Glomerular visceral epithelial cell (primary cell): ENCODE measurements around the gene TBC1D2B.
"Not testable (repeated sequence)": the region's sequence is repeated elsewhere in the genome, so short reads cannot be mapped to it uniquely, and the experiment has no call there.

ENCODE experiments used
- DNase-seq: peaks from one replicate; pipeline ENCODE4 v3.0.0-alpha.2; 2016; ENCODE audit errors: extremely low spot score

The TBC1D2B gene

GRCh38 chr15:77988347-77989295 lies 88.9 kb downstream of the TBC1D2B start:
- DNase-seq, result no peak

DNA sequence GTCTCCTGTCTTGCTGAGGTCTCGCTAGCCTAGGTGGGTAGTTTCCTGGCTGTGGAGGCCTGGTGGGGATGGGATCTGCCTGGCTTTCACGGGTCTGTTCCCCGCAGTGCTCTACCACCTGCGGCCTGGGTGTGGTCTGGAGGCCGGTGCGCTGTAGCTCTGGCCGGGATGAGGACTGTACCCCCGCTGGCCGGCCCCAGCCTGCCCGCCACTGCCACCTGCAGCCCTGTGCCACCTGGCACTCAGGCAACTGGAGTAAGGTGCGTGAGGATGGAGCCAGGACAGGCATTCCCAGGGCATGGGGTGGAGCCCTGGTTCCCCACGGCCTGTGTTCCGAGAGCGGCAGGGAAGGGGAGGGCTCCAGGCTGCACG lies 89.8 kb downstream of the TBC1D2B start:
- not testable (repeated sequence) for DNase-seq

DNA sequence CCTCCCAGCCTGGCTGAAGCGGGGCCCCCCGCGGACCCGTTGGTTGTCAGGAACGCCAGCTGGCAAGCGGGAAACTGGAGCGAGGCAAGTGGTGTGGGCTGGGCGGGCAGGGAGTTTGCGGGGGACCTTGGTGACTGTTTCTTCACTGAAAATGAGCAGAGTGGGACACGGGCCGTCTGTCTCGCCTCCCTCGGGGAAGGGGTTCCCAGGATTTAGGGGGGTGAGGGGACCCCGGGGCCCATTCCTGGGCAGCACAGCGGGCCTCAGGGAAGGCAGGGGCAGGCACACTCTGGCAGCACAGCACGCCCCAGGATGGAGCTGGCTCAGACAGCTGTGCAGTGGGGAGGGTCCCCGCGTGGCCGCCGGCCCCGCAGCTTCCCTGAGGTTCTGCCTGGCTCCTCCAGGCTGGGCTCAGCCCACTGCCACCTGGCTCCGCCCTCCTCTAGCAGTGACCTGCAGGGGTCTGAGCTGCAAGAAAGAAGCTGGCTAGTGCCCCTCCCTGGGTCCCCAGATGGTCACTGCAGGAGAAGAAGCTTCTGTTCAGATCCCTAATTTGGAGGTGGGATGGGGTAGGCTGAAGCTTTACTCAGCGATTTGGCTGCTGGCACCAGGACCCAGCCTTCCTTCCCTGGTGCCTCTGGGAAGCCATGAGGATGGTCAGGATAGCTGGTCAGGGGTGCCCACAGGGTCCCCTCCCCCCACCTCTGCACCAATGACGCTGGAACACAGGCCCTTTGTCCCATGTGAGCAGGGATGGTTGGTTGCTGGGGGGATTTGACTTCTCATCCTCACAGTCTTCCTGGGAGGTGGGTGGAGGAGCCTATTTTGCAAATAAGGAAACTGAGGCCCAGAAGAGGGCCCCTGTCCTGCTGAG lies 90.4 kb downstream of the TBC1D2B start:
- DNase-seq, result no peak

DNA sequence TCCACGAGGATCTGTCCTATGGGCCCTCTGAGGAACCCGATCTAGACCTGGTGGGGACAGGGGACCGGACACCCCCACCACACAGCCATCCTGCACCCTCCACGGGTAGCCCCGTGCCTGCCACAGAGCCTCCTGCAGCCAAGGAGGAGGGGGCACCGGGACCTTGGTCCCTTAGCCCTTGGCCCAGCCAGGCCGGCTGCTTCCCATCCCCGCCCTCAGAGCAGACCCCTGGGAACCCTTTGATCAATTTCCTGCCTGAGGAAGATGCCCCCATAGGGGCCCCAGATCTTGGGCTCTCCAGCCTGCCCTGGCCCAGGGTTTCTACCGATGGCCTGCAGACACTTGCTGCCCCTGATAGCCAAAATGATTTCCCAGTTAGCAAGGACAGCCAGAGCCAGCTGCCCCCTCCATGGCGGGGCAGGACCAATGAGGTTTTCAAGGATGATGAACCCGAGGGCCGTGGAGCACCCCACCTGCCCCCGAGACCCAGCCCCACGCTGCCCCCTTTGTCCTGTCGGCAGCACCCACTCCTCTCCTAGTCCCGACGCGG lies 91.5 kb downstream of the TBC1D2B start:
- no peak for DNase-seq

DNA sequence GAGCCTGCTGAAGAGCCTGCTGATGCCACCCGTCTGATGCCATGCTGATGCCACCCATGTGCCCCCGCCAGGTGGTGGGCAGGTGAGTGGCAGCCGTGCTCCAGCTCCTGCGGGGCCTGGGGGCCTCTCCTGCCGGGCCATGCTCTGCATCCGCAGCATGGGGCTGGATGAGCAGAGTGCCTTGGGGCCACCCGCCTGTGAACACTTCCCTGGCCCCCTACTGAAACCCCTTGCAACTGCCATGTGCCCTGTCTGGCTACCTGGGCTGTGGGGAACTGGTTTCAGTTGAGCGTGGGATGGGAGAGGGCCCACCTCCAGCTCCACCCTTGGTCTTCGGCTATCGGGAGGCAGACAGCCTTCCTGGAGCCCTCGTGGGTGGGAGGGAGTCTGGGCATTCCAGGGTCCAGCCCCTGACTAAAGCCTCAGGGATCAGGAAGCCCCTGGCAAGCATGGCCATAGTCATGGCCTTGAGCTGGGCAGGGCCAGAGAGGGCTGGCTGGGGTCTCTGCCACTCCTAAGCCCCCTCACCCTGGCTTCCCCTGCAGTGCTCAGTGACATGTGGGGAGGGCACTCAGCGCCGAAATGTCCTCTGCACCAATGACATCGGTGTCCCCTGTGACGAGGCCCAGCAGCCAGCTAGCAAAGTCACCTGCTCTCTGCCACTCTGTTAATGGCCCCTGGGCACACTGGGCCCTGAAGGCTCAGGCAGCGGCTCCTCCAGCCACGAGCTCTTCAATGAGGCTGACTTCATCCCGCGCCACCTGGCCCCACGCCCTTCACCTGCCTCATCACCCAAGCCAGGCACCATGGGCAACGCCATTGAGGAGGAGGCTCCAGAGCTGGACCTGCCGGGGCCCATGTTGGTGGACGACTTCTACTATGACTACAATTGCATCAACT lies 92.2 kb downstream of the TBC1D2B start:
- DNase-seq, result no peak

GRCh38 chr15:77984446-77984861 lies 93.1 kb downstream of the TBC1D2B start:
- no peak for DNase-seq

DNA sequence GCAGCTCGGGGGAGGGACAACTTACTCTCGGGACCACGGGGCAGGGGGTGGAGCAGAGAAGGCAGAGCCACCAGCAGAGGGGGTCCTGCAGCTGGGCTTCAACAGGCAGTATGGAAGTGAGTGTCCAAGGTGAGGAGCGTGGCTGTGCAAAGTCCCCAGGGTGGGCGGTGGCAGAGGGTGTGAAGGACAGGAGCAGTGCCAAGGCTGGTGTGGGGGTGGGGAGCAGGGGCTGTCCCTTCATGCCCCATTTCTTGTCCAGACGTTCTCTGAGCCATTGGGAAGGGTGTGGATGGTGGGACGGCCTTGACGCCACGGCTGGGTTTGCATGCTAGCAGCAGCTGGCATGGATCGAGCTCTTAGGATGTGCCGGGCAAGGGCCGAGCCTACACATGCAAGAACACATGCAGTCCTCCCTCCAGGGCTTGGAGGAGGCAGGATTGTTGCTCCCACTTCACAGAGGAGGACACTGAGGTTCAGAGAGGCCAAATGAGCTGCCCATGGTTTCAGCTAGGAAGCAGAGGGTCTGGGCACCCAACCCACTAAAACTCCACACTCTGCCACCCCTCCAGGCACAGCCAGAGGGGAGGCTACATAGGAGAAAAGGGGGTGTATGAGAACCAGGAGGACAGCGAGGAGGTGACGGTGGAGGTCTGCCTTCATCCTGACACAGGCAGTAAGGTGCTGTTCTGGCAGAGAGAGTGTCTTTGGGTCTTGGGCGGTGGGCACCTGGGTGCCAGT lies 93.6 kb downstream of the TBC1D2B start:
- DNase-seq, result no peak

DNA sequence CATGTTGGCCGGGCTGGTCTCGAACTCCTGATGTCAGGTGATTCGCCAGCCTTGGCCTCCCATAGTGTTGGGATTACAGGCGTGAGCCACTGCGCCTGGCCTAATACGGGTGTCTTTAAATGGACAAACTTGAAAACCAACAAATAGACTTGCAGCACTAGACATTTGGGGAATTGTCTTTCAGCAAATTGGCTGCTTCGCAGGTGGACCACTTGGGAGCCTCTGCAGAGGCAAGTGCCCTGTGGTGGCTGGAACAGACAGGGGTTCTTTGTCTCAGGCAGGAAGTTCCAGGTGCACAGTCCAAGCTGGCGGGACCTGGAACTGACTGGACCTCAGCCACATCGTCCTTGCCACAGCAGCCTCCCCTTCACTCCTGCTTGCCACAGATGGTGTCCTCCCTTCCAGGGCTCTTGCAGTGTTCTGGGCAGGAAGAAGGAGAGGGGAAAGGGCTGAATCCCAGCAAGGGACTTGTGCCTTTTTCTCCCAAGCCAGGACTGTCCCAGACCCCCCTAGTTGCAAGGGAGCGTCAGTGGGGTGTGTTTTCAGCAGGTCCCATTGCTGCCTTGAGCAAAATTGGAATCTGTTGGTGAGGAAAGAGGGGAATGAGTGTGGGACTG lies 94.3 kb downstream of the TBC1D2B start:
- no peak for DNase-seq

GRCh38 chr15:77982127-77982490 lies 95.4 kb downstream of the TBC1D2B start:
- DNase-seq, result no peak

- DNase-seq, result no peak
These were observed 96.0 kb downstream of the TBC1D2B start for GRCh38 chr15:77981281-77982126.

DNA sequence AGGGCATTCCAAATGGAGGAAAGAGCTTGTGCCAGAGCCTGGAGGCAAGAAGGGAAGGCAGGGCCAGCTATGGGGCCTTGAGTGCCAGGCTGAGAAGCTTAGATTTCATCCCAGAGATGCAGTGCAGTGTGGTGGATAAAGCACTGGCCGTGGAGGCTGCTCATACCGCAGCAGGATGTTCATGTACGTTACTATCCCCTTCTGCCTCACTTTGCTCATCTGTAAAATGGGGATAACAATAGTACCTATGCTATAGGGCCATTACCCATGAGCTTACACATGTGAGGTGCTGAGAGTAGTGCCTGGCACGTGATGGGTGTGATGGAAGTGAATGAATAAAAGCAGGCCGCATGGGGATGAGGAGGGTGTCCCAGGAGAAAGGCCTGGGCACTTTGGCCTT lies 96.8 kb downstream of the TBC1D2B start:
- DNase-seq, result not testable (repeated sequence)

DNA sequence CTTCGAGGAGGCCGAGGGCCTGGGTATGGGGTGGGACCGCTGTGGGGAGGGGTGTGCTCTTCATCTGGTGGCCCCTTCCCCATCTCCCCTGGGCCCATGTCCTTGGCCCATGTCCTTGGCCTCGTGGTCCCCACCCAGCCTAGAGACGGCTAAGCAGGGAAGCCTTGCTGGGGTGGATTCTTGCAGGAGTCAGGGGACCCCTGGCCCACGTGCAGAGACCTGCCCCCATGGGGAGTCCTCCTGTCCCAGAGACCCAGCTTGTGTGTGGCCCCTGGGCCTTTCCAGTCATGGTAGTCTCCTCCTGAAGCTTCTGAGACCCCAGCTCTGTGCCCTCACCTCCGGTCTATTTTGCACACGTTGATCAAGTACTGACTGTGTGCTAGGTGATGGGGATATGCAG lies 97.4 kb downstream of the TBC1D2B start:
- DNase-seq, result no peak

DNA sequence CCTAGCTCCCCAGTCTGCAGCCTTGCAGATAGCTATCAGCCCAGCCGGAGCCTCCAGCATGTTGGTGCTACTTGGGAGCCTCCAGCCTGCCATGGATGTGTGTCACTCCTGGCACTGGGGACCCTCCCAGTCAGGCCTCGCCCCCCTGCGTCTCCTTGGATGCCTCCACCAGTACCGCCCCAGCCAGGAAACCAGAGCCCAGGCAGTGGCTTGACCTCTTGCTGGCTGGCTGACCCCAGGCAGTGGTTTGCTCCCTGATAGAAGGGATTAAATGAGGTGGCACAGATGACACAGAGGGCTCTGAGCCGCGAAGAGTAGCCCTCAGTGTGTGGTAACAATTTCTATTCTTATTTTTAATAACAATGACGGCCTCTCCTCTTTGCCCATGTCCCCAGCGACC lies 98.4 kb downstream of the TBC1D2B start:
- peak; percentile 44 for DNase-seq

GRCh38 chr15:77978759-77979145 lies 98.8 kb downstream of the TBC1D2B start:
- DNase-seq, result not testable (repeated sequence)

DNA sequence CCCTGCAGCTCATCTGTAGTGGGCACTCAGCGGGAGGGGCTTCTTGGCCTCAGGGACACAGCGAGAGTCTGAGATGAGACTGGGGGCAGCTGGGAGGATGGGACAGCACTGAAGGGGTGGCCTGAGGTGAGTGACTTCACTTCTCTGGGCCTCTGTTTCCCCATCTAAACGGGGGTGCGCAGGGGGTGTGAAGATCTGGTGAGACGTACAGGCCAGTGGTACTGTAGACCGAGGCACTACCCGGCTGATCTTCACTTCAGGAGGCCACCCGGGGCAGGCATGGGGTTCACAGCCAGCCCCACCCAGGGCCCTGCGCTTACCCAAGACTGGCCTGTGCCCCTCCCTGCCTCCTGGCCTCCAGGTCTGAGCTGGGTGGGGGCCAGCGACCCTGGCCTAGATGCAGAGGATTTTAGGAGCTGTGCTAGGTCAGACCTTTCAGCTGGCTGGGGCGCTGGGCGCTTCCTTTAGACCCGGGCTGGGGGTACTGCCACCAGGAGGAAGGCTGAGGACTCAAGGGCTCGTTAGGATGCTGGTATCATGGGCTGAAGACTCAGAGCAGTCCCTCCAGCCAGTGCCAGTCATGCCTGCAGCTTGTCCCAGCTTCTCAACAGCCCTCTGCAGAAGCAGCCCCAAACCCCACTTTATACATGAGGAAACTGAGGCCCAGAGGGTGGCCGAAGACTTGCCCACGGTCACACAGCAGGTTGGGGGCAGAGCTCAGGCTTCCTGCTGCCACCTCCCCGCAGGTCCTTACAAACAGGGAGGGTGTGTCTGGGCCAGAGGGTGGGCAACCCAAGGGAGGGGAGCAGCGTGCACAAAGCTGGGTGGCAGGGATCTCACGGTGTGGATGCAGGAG lies 99.4 kb downstream of the TBC1D2B start:
- not testable (repeated sequence) for DNase-seq

DNA sequence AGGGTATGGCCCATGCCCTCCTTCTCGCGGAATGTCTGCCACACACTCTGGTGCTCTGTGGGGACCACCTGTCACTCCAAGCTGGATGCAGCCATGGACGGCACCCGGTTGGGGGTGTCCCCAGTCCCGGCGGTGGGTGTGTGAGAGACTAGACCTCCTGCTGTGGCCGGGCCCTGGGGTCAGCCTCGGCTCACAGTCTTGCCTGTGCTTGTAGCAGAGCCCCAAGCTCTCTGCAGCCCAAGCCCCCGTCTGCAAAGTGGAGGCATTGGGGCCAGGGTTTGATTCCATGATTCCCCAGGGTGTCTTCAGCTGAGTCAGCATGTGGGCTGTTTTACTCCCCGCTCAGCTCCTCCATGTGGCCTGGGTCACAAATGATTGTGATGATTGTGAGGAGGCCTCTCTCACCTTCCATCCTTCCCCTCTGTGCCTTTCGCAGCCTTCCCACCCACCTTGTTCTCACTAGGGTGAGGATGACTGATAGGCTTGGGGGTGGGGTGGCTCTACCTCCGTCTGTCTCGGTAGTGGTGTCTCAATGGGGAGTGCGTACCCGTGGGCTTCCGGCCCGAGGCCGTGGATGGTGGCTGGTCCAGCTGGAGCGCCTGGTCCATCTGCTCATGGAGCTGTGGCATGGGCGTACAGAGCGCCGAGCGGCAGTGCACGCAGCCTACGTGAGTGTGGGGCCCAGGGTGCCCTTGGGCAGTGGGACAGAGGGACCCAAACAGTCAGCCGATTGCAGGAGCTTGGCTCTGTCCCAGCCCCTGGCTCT lies 100.6 kb downstream of the TBC1D2B start:
- not testable (repeated sequence) for DNase-seq

- not testable (repeated sequence) for DNase-seq
These were observed 101.4 kb downstream of the TBC1D2B start for GRCh38 chr15:77976095-77976450.
